Activated T-cell treated with anti-CD3 and anti-CD28 coated beads, Interleukin-2, amount 50 U/mL, for 1 hour (primary cell): ENCODE results near the gene PFN3.
"Not testable (repeated sequence)": the region's sequence is repeated elsewhere in the genome, so short reads cannot be mapped to it uniquely, and the experiment has no call there.

Source experiments
- DNase-seq: peaks from one replicate; pipeline ENCODE4 v3.0.0-alpha.2; 2020

Gene PFN3

GRCh38 chr5:177393206-177393765 is 7.2 kb downstream of the PFN3 start:
- DNase-seq, result no peak

- DNase-seq, result no peak
Measured at GRCh38 chr5:177392765-177393164, 7.7 kb downstream of the PFN3 start.

GRCh38 chr5:177390363-177391300 is 9.8 kb downstream of the PFN3 start:
- peak; percentile 83 for DNase-seq

GRCh38 chr5:177389241-177390169 is 11.0 kb downstream of the PFN3 start:
- peak; percentile 58 for DNase-seq

- no peak for DNase-seq
Measured at GRCh38 chr5:177388521-177389052, 11.9 kb downstream of the PFN3 start.

- no peak for DNase-seq
Measured at GRCh38 chr5:177387405-177387804, 13.1 kb downstream of the PFN3 start.

- no peak for DNase-seq
Measured at GRCh38 chr5:177386542-177386941, 13.9 kb downstream of the PFN3 start.

GRCh38 chr5:177385720-177386119 is 14.7 kb downstream of the PFN3 start:
- no peak for DNase-seq

- no peak for DNase-seq
Measured at GRCh38 chr5:177384134-177384533, 16.3 kb downstream of the PFN3 start, which contains the start of gene SLC34A1. Gene SLC34A1 (plus strand): TSS chr5:177384434. CDS start chr5:177385742, 1,308 bp downstream.

GRCh38 chr5:177383181-177383580 is 17.3 kb downstream of the PFN3 start:
- no peak for DNase-seq

GRCh38 chr5:177382423-177383029 is 17.9 kb downstream of the PFN3 start:
- DNase-seq, result no peak

- DNase-seq, result no peak
Measured at GRCh38 chr5:177380805-177381126, 19.7 kb downstream of the PFN3 start.

GRCh38 chr5:177378884-177379883 is 21.3 kb downstream of the PFN3 start:
- DNase-seq, result no peak

- no peak for DNase-seq
Measured at GRCh38 chr5:177377851-177378776, 22.3 kb downstream of the PFN3 start.

GRCh38 chr5:177376107-177376506 is 24.4 kb downstream of the PFN3 start:
- no peak for DNase-seq

GRCh38 chr5:177375516-177375915 is 24.9 kb downstream of the PFN3 start:
- DNase-seq, result not testable (repeated sequence)

- DNase-seq, result no peak
Measured at GRCh38 chr5:177374211-177374610, 26.2 kb downstream of the PFN3 start.

GRCh38 chr5:177373806-177374205 is 26.7 kb downstream of the PFN3 start:
- DNase-seq, result no peak

- no peak for DNase-seq
Measured at GRCh38 chr5:177372910-177373309, 27.6 kb downstream of the PFN3 start.
